SJSA1 (cell line): ENCODE measurements around the gene TMEM247. TPM values are rescaled to one million over a fixed set of nuclear protein-coding genes. Genes with fewer than 3 reads are reported as not detected.
"Not testable (repeated sequence)": the region's sequence is repeated elsewhere in the genome, so short reads cannot be mapped to it uniquely, and the experiment has no call there.

Source experiments
- DNase-seq, 2 experiments: peaks; one replicate each; pipeline ENCODE4 v3.0.0-alpha.2; 2015 to 2020; ENCODE audit warnings: low spot score in 2 of 2, low read depth in 1 of 2
- H3K27ac ChIP-seq: fragments of 250-450 bp; sonication (Bioruptor Pico); 2 replicates; pipeline ENCODE4 v1.5.1; 2020; ENCODE audit warnings: mild to moderate bottlenecking, moderate library complexity
- H3K27me3 ChIP-seq: fragments of 250-450 bp; sonication (Bioruptor Pico); replicated peaks from 2 replicates; pipeline ENCODE4 v1.5.1; 2020; ENCODE audit warnings: mild to moderate bottlenecking, moderate library complexity
- H3K36me3 ChIP-seq: fragments of 250-450 bp; sonication (Bioruptor Pico); 2 replicates; pipeline ENCODE4 v1.5.1; 2020; ENCODE audit warnings: mild to moderate bottlenecking
- H3K4me1 ChIP-seq: fragments of 250-450 bp; sonication (Bioruptor Pico); replicated peaks from 2 replicates; pipeline ENCODE4 v1.6.1; 2021; ENCODE audit warnings: mild to moderate bottlenecking
- H3K4me3 ChIP-seq: fragments of 250-450 bp; sonication (Bioruptor Pico); 2 replicates; pipeline ENCODE4 v1.5.1; 2020; ENCODE audit warnings: mild to moderate bottlenecking
- H3K9me3 ChIP-seq: fragments of 250-450 bp; sonication (Bioruptor Pico); replicated peaks from 2 replicates; pipeline ENCODE4 v1.5.1; 2020; ENCODE audit warnings: mild to moderate bottlenecking
- total RNA-seq: library from RNA; depleted of rRNA; stranded (reverse); fragments of >200 nt; shearing (Covaris generic); gene quantifications from 2 replicates; pipeline ENCODE4 v1.2.3, GENCODE V29; 2014; rRNA removed

TMEM247 gene
- total RNA-seq, 1 experiment from 2014 or later, result not detected

DNA sequence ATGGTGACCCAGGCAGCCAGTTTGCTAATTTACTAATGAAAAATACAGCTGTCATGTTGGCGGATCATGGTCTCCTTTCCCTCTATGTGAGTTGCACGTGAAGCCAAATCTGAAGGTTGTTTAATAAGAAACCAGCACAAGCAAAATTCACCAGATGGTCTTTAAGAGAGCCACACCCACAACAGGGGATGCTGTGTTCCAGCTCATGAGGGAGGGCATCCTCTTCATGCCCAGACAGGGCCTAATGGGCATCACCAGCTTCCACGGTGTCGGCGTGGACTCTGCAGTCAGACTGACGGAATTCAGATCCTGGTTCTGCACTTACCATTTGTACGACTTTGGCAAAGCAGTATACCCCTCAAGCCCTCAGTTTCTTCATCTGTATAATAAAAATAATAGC, 39.9 kb downstream of the TMEM247 start:
- Histone ChIP-seq H3K36me3 (no peaks in the 10 kb centered on the region), H3K27ac (no peak overlapping the region), H3K4me1 (no peaks in the 10 kb centered on the region), H3K9me3 (no peaks in the 10 kb centered on the region), H3K4me3 (no peak overlapping the region), H3K27me3 (no peaks in the 10 kb centered on the region)
- DNase-seq, result no peak

GRCh38 chr2:46520130-46520711, 40.9 kb downstream of the TMEM247 start:
- no peaks in the 10 kb centered on the region for H3K36me3 ChIP-seq
- DNase-seq, result no peak

DNA sequence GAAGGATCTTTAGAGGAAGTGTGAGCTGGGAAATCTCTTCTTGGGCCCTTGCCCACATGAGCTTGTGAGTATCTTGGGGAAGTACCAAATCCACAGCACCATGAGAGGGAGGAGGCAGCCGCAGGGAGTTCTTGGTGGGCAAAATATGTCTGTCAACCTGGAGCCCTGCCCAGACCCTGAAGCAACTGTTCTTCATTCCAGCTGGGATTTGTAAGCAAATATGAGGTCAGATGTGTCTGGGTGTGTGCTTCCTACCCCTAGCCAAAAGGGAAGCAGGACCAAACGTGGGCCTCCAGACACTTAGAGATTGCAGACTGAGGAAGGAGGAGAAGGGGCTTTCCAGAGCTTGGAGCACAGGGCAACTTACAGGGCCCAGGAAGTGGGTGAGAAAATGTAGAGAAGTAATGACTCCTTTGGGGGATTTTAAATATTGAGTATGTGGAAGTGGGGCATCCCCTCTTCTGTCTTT, 41.9 kb downstream of the TMEM247 start:
- H3K27ac ChIP-seq, result no peak overlapping the region
- H3K36me3 ChIP-seq, result no peaks in the 10 kb centered on the region
- H3K27me3 ChIP-seq, result no peaks in the 10 kb centered on the region
- H3K4me1 ChIP-seq, result no peaks in the 10 kb centered on the region
- no peaks in the 10 kb centered on the region for H3K9me3 ChIP-seq
- H3K4me3 ChIP-seq, result no peak overlapping the region
- no peak for DNase-seq

More at GRCh38 chr2:46520130-46520711, 40.9 kb downstream of the TMEM247 start:
- Histone ChIP-seq H3K4me3 (no peak overlapping the region), H3K4me1 (no peaks in the 10 kb centered on the region), H3K9me3 (no peaks in the 10 kb centered on the region), H3K27me3 (no peaks in the 10 kb centered on the region), H3K27ac (no peak overlapping the region)

- not testable (repeated sequence) for H3K36me3 ChIP-seq, H3K27me3 ChIP-seq, H3K9me3 ChIP-seq, DNase-seq, H3K4me1 ChIP-seq, H3K27ac ChIP-seq, H3K4me3 ChIP-seq
These were observed 43.0 kb downstream of the TMEM247 start for GRCh38 chr2:46522385-46522784.

GRCh38 chr2:46525522-46526155, 46.3 kb downstream of the TMEM247 start:
- Histone ChIP-seq H3K4me1 (no peaks in the 10 kb centered on the region), H3K36me3 (no peaks in the 10 kb centered on the region), H3K27ac (no peak overlapping the region), H3K27me3 (no peaks in the 10 kb centered on the region), H3K9me3 (no peaks in the 10 kb centered on the region), H3K4me3 (no peak overlapping the region)
- no peak for DNase-seq

GRCh38 chr2:46528880-46529279, 49.5 kb downstream of the TMEM247 start:
- DNase-seq, result no peak
- H3K27ac ChIP-seq, result no peak overlapping the region
- no peak overlapping the region for H3K4me3 ChIP-seq
- no peaks in the 10 kb centered on the region for H3K36me3 ChIP-seq
- H3K9me3 ChIP-seq, result no peaks in the 10 kb centered on the region
- H3K4me1 ChIP-seq, result no peaks in the 10 kb centered on the region
- no peaks in the 10 kb centered on the region for H3K27me3 ChIP-seq

GRCh38 chr2:46530639-46531038, 51.3 kb downstream of the TMEM247 start:
- no peak overlapping the region for H3K4me3 ChIP-seq
- H3K4me1 ChIP-seq, result no peaks in the 10 kb centered on the region
- no peak for DNase-seq
- H3K36me3 ChIP-seq, result no peaks in the 10 kb centered on the region
- no peak overlapping the region for H3K27ac ChIP-seq
- no peaks in the 10 kb centered on the region for H3K27me3 ChIP-seq
- H3K9me3 ChIP-seq, result no peaks in the 10 kb centered on the region

- no peak overlapping the region for H3K27ac ChIP-seq
- H3K9me3 ChIP-seq, result no peaks in the 10 kb centered on the region
- no peaks in the 10 kb centered on the region for H3K4me1 ChIP-seq
- no peak for DNase-seq
- no peak overlapping the region for H3K4me3 ChIP-seq
- H3K27me3 ChIP-seq, result no peaks in the 10 kb centered on the region
- no peaks in the 10 kb centered on the region for H3K36me3 ChIP-seq
These were observed 52.5 kb downstream of the TMEM247 start for GRCh38 chr2:46531863-46532262.

Other genes starting within 250 kb of the TMEM247 start
- gene EPAS1, start 182.2 kb upstream of the TMEM247 start, total RNA-seq, result 12.9 and 13.1 TPM in 2 replicates
- gene RHOQ, start 62.9 kb downstream of the TMEM247 start, total RNA-seq, result 31.3 and 40.0 TPM in 2 replicates
- 3.6 and 6.4 TPM in 2 replicates for gene ATP6V1E2, start 63.0 kb downstream of the TMEM247 start, total RNA-seq
- 23.2 and 26.2 TPM in 2 replicates for gene PIGF, start 137.5 kb downstream of the TMEM247 start, total RNA-seq
- 12.7 and 24.9 TPM in 2 replicates for gene CRIPT, start 137.7 kb downstream of the TMEM247 start, total RNA-seq
- gene SOCS5, start 219.7 kb downstream of the TMEM247 start, total RNA-seq, result 31.6 and 33.6 TPM in 2 replicates